Left cardiac atrium (tissue), 4 donors: ENCODE measurements around the gene LIN7C. TPM values are rescaled to one million over a fixed set of nuclear protein-coding genes. Genes with fewer than 3 reads are reported as not detected.
A peak's percentile ranks its signal among the peaks of the same experiment; 100 is the strongest.
"Not testable (repeated sequence)": the region's sequence is repeated elsewhere in the genome, so short reads cannot be mapped to it uniquely, and the experiment has no call there.

ENCODE experiments used
- ATAC-seq, 2 donors: fragments of 200-7000 bp; cut with Tn5 transposase; one replicate each; pipeline ENCODE4 v1.9.1; 2020; ENCODE audit warnings: mild to moderate bottlenecking in 2 of 2, moderate library complexity in 2 of 2
- DNase-seq: peaks from one replicate; pipeline ENCODE4 v3.0.0-alpha.2; 2020
- intact Hi-C, 2 donors: fragments of 100-400 bp; cut with DNase I; formaldehyde crosslinking; loops; one replicate each; pipeline versions ENCODE4 v1.14.1 to v1.15.1; 2022 to 2023
- microRNA-seq, 2 donors: library from miRNA; unstranded; fragments of <30 nt; microRNA quantifications; one replicate each; pipeline ENCODE4 v1.2.0, GENCODE V29; 2020
- total RNA-seq, 2 donors: library from RNA; stranded (reverse); fragmentation: NEBNext Ultra II Directional; extraction: Animal tissue kit (Norgen Biotek cat#: 25700); gene quantifications; one replicate each; pipeline ENCODE4 v1.2.1, GENCODE V29; 2021
- donor health status: DM: no; HTN: yes; CAD: no.
- donor health status: DM: no; HTN: yes; CAD: no; lungs with severe emphysema.
- donor health status: DM: yes; HTN: yes; CAD: no.
- donor health status: Dilated cardiomyopathy.

The LIN7C gene
- total RNA-seq, 2 donors from 2014 or later = 15.4 to 24.2 TPM

DNA sequence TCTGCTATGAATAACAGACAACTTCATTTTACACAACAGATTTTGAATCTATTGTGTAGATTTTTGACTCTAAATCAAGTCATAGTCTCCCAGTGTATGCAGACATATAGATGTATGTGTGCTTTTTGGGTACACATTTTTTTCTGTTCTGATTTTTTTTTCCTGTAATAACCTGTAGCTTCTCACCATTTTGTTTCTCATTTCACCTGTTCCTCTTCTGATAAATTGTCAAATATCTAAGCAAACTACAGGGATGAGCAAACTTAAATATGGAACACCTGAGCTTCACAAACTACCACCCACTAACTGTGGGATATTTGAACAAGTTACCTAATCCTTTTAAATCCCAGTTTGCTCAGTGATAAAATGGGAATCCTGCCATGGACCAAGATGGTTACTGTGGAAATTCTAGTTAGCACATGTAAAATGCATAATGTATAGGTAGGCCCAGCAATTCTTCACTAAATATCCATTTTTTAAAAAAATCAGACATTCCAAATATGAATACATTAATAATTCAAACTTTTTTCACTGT, 49.7 kb downstream of the LIN7C start:
- no peak for DNase-seq

DNA sequence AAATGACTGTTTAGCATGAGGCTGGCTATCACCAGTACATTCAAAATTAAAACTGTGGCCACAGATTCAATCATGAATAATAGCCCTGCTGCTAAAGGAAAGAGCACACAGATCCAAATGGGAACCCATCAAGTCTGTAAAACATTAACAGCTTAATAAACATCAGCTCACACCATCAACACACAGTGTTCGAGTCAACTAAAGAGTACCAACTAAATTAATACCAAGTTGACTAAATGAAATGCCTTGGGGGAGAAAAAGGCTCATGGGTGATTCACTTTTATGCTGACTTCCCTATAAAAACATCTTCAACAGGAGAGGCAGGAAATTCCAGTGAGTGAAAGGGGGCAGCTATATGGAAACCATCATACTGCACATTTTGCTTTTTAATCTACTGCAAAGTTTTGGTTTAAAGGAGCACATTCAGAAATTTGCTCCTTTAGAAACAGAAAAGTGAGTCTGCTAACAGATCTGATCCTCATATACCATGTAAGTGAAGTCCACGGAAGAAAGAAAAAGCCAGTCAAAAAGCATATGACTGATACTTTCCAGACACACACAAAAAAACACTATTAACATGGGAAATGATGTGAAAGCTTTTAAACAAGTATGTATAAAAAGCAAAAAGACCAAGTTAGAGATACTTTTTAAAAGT, 50.3 kb downstream of the LIN7C start:
- DNase-seq = no peak
- ATAC-seq = no peak
- intact Hi-C loops = no loop called here

More for the DNA sequence above, 49.7 kb downstream of the LIN7C start:
- no peak for ATAC-seq
- intact Hi-C loops = no loop called here

DNA sequence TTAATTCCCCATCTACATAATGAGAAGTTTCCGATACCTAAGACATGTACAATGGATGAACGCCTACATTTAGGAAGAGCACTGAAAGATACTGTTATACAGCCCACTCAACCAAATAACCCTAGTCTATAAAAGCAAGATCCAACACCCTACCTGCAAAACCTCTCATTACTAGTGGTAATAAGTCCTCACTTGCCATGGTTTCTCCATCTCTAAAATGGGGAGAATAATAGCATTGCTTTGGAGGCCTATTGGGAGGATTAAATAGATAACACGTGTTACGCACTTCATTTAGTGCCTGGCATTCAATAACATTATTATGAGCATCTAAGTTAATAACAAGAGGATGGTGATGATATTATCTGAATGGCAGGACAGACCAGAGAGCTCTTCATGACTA, 50.9 kb downstream of the LIN7C start:
- no peak for ATAC-seq
- DNase-seq = no peak
- intact Hi-C loops = no loop called here

DNA sequence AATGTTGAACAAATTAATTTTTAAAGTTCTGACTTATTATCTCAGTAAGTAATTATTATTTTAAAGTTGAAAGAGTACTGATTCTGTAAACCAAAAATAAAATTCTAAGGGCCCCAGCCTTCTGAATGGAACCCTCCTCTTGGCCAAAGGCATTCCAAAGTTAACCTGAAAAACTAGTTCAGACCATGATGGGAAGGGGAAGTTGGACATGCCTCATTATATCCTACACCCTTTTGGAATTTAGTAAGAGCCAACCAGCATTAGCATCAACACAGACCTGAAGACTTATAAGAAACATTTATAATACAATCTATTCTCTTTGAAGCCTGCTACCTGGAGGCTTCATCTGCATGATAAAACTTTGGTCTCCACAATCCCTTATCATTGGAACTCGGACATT, 52.9 kb downstream of the LIN7C start:
- intact Hi-C loops = no loop called here
- no peak for DNase-seq
- ATAC-seq = no peak

DNA sequence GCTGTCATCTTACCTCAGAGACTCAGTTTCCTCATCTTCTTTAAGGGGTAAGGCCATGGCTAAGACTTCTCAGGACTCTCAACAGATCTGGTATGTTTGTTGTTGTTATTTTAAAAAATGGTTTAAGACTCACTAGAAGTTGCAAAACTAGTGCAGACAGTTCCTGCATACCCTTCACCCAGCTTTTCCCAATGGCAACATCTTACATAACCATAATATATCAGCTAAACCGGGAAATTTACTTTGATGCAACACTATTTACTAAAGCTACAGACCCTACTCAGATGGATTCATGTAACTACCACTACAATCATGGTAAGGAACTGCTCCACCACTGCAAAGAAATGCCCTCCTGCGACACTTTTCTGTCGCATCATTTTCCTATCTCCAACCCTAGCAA, 54.4 kb downstream of the LIN7C start:
- DNase-seq = no peak
- intact Hi-C loops = no loop called here
- ATAC-seq = no peak

DNA sequence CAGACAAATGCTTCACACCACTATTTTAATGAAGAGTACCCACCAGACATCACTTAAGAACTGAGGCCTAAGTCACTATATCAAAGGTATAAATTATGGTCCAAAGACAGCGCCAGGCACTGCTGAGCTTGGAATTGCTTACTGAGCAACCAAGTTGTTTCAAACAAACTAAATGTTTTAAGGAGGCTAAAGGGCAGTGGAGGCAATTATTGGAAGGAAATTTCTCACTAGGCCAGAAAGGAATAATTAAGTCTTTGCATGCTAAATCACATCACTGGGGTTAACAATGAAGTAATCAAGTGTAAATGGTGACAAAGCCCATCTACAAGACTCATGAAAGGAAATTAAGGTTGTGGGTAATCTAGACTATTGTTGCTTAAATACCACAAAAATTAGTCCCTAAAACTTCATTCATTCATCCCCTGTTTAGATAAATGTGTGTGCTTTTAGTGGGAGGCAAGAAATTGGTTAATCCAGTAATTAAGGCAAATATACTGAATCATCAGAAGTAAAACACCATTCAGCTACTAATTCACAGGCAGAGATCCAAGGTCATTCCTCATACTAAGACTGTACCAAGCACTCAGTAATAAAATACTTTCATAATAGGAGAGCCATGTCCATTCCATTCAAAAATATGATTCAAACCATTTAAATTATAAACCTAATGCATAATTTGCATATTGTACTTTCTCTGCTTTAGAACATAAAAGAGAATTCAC, 55.2 kb downstream of the LIN7C start:
- DNase-seq (no peak), ATAC-seq (peak in 1 of 2 donors; percentile 83)
- intact Hi-C loops = no loop called here

DNA sequence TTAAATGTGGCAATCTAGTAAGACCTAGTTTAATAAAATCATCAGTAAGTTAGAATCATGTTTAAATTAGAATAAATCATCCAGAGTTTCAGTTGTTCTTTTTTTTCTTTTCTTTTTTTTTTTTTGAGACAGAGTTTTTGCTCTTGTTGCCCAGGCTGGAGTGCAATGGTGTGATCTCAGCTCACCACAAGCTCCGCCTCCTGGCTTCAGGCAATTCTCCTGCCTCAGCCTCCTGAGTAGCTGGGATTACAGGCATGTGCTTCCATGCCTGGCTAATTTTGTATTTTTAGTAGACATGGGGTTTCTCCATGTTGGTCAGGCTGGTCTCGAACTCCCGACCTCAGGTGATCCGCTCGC, 58.4 kb downstream of the LIN7C start:
- intact Hi-C loops, ATAC-seq: not testable (repeated sequence)
- DNase-seq = peak; percentile 30

DNA sequence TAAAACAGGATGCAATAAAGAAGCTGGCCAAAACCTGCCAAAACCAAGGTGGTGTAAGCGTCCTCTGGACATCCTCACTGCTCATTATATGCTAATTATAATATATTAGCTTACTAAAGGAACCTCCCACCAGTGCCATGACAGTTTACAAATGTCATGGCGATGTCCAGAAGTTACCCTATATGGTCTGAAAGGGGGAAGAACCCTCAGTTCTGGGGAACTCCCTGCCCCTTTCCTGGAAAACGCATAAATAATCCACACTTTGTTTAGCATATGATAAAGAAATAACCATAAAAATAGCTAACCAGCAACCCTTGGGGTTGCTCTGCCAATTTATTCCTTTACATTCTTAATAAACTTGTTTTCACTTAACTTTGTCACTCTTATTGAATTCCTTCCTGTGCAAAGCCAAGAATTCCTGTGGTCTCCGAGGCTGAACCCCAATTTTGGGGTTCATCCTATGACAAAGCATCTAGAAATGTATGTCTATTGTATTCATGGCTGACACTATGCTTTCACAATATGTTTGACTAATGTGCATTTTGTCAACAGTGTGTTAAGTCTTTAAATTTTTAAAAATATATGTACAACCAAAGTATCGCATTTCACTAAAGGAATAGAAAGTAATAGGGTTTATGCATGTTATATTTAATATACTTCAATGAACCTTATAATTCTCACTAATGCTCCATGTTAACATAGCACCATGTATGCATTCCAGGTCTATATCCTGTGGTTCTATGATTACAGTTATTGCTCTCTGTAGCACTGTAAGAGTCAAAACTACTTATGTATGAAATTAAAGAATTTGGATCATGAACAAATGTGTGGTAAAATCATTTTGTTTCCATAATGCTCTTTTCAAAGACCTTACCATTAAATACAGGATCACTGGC, 59.0 kb downstream of the LIN7C start:
- intact Hi-C loops = no loop called here
- DNase-seq (no peak), ATAC-seq (no peak)

DNA sequence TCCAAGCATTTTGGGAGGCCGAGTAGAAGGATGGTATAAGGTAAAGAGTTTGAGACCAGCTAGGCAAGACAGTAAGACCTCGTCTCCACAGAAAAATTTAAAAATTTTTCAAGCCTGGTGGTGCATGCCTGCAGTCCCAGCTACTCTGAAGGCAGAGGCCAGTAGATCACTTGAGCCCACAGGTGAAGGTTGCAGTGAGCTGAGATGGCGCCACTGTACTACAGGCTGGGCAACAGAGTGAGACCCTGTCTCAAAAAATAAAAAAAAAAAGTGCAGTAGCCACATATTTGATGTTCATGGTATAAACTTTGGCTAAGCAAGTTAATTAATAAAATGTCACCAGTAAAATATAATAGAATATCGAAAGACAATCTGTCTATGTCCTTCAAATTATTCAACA, 60.9 kb downstream of the LIN7C start:
- intact Hi-C loops = no loop called here
- no peak for DNase-seq
- ATAC-seq = no peak

DNA sequence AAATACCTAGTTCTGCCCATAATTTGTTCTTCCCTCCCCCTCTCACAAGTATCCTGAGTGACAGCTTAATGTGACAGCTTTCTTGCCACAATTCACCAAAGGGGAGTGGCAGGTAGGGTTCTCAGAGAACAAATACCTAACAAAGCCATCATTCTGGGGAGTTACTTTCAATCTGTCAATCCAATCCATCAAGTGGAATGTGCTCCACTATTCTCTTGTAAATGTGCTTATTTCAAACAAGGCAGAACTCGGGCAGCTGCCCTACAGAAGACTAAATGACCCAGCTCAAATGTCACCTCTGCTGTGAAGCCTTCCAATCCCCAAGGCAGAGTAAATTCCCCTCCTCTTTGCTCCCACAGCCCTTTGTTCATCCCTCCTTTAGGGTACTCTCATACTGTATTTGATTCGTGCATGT, 61.8 kb downstream of the LIN7C start:
- DNase-seq = no peak
- intact Hi-C loops = no loop called here

More for the DNA sequence above, 61.8 kb downstream of the LIN7C start:
- no peak for ATAC-seq

Small RNA genes lying within 50 kb of the gene (microRNA-seq; reads per million reads assigned to microRNA genes)
- 0 reads per million in 2 donors for gene MIR8087

Other genes with a start within 250 kb of the LIN7C start
- 1 to 10 TPM; 2.0 to 3.0 TPM for gene CCDC34, start 143.6 kb downstream of the LIN7C start, total RNA-seq
- 10 to 100 TPM; 29.0 to 33.3 TPM for gene LGR4, start 34.0 kb downstream of the LIN7C start, total RNA-seq
- under 1 TPM; 0.08 to 0.09 TPM for gene BDNF, start 193.7 kb upstream of the LIN7C start, total RNA-seq